HG03060 (cell line): Measurements from ENCODE around the gene PXMP4.

ENCODE experiments used
- ATAC-seq: cut with Tn5 transposase; IDR thresholded peaks from one replicate; pipeline ENCODE4 v1.9.1; 2021; ENCODE audit warnings: low read depth, moderate number of reproducible peaks; ENCODE audit not compliant: unreplicated experiment

PXMP4 gene

GRCh38 chr20:33686100-33686983 is 33.8 kb downstream of the PXMP4 start, which contains the start of gene E2F1:
Gene E2F1 (minus strand): TSS chr20:33686385. CDS start chr20:33686264, 121 bp downstream.
- peak; percentile 30 for ATAC-seq

GRCh38 chr20:33685328-33686099 is 34.6 kb downstream of the PXMP4 start:
- peak; percentile 38 for ATAC-seq

GRCh38 chr20:33684533-33685327 is 35.4 kb downstream of the PXMP4 start:
- no peak for ATAC-seq

- no peak for ATAC-seq
Observed at GRCh38 chr20:33681728-33682353, 38.3 kb downstream of the PXMP4 start.

GRCh38 chr20:33681288-33681687 is 38.8 kb downstream of the PXMP4 start:
- ATAC-seq: no peak

- ATAC-seq: no peak
Observed at GRCh38 chr20:33680686-33681085, 39.4 kb downstream of the PXMP4 start.

- no peak for ATAC-seq
Observed at GRCh38 chr20:33679758-33680485, 40.2 kb downstream of the PXMP4 start.

GRCh38 chr20:33677991-33678702 is 42.0 kb downstream of the PXMP4 start:
- no peak for ATAC-seq

GRCh38 chr20:33676652-33677645 is 43.2 kb downstream of the PXMP4 start:
- no peak for ATAC-seq

- no peak for ATAC-seq
Observed at GRCh38 chr20:33676121-33676520, 44.0 kb downstream of the PXMP4 start.

GRCh38 chr20:33675136-33675959 is 44.8 kb downstream of the PXMP4 start:
- ATAC-seq: no peak

GRCh38 chr20:33674294-33675135 is 45.6 kb downstream of the PXMP4 start, which contains the start of gene NECAB3:
Gene NECAB3 (minus strand): TSS chr20:33674428. CDS start chr20:33674352, 76 bp downstream.
- no peak for ATAC-seq

- no peak for ATAC-seq
Observed at GRCh38 chr20:33673410-33674293, 46.5 kb downstream of the PXMP4 start.

- no peak for ATAC-seq
Observed at GRCh38 chr20:33673114-33673409, 47.0 kb downstream of the PXMP4 start.

GRCh38 chr20:33672426-33673113 is 47.5 kb downstream of the PXMP4 start:
- no peak for ATAC-seq
